SIG-M5 treated with dmso at 0.1 percent for 504 hours (cell line): ENCODE results near the gene GALNTL6.

Experiments
- DNase-seq: peaks from one replicate; lab custom pipeline; 2025; ENCODE audit not compliant: unreplicated experiment; lab: John Stamatoyannopoulos, UW

GALNTL6 gene

DNA sequence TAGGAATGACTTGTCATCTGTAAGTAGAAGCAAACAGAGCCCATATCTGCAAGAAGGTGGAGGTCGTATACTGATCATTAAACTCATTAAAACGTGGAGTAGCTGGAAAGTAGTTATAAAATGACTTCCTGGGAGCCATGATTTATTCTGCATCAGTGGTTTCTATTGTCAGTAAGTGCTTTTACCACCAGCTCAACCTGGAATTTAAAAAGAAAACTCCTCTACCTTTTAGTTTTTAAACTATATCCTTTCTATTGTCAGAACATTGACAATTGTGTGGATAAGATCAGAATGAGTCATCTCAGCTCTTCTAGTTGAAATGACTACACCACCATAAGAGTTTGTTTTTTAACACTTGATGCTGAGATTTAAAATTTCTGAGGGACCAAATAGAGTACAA, 704.2 kb downstream of the GALNTL6 start:
- no peak for DNase-seq

DNA sequence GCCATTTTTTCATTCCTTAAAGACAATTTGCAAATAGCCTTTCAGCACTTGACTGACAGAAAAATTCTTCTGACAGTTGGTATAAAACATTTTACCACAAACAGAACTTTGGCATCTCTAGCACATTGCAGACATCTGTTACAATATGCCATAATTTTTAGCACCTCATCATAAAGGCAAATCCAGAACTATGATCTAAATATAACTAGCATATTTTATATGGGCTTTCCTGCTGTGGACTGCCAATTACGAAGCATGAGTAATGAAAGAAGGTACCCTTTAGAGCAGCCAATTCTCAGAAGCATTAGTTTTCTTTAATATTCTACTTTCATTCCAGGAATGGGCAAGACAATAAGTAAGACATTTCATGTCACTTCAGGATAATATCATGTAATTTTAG, 708.0 kb downstream of the GALNTL6 start:
- DNase-seq = no peak

DNA sequence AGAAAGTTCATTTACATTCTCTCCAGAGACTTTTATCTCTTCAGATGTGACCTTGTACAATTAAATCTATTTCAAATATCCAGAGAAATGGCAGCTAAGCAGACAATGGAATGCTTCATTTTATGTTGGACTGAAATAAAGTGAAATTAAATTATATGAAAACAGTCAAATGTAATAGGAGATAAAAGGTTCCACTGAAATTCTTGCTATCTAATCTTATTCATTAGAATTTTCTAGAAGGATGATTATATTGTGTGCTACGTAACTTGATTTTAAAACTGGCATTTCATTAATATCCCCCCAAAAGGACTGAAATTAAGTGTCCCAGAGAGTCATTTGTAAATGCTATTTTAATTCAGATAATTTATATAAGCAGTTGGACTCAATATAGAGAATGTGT, 708.5 kb downstream of the GALNTL6 start:
- DNase-seq = no peak

DNA sequence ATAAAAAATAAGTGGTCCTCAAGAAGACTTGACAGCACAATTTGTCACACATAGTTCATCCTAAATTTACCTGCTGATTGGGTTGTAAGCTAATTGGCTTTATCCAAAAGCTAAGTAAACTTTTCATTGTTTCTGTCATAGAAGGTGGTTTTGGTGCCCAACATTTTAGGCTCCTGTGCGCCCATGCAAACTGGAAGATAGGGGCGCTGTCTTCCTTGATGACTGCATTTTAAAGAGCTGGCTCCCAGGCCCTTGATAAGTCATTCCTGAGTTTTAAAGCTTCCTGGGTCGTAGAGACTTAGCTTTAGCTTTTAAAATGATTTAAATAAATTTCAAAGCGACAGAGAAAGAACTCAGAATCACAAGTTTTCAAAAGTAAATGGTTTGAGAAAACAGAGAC, 730.0 kb downstream of the GALNTL6 start:
- no peak for DNase-seq

DNA sequence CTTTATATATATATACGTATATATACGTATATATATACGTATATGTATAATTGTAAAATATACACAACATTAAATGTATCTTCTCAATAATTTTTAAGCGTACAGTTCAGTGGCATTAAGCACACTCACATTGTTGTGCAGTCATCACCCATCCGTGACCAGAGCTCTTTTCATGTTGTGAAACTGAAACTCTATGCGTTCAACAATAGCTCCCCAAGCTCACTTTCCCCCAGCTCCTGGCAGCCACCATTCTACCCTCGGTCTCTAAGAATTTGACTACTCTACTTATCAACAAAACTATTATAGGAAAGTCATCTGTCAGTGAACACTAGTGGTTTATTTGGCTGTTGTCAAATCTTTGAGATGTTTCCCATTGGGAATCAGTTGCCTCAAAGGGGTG, 733.6 kb downstream of the GALNTL6 start:
- DNase-seq = no peak

DNA sequence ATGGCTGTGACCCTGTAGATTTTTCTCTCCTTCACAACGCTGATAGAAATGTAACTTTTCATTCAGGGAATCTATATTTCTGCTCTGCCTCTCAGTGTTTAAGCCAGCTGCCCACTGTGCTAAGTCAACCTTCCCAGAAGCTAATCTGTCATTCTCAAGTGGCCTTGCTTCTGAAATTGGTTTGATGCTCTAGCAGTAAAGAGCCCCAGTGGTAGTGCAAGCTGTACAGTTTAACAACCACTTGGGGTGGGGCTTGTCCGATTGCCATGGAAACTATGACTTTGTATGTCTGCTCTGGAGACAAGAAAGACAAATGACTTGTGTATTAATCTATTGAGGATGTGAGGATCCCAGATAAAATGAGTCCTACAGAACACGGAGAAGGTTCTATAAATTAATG, 734.5 kb downstream of the GALNTL6 start:
- DNase-seq = no peak

DNA sequence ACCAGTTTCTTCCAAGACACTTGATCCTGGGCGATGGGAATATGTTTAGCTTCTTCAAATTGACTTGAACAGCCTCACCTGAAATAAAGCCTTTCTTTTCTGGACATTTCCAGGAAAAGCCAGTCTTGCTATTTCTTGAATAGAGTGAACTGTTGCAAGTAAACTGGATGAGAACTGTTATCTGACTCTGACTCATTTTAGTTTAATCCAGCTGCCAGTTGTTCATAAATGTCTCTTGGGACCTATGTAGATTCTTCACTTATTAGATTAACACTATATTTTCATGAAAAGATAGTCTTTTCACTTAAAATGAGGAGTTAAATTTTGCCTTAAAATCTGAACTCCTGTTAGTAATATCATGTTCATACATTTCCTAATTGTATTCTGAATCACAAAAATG, 740.0 kb downstream of the GALNTL6 start:
- no peak for DNase-seq

DNA sequence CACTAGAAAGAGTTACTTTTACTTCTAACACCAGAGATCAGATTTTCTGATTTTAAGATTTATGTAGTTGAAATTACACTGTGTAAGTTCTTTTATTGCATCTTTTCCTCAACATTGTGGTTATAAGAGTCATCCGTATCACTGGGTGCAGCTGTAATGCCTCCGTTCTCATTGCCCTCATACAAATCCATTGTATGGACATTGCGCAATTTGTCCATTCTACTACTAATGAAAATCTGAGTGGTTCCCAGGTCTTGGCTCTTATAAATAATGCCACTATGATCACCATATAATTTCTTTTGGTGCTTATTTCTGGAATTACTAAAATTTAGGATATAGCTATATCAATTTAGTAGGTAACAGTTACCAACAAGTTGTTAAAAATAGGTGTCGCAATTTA, 741.4 kb downstream of the GALNTL6 start:
- DNase-seq = no peak

DNA sequence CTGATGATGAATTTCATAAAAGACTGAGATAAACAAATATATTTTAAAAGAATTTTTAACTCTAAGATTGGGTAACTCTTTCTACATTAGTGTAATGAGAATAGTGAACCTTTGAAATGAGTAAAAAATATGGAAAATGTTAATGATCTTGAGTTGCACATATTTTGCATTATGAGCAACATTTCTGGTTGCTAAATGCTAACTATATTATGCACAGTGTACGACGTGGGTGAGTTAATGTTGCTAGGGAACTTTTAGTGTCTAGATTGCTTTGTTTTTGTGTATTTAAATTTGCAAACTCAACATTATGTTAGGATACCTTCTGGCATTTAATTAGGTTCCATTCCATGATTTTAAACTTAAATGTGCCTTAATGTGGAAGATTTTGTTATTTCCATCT, 742.5 kb downstream of the GALNTL6 start:
- DNase-seq = no peak

DNA sequence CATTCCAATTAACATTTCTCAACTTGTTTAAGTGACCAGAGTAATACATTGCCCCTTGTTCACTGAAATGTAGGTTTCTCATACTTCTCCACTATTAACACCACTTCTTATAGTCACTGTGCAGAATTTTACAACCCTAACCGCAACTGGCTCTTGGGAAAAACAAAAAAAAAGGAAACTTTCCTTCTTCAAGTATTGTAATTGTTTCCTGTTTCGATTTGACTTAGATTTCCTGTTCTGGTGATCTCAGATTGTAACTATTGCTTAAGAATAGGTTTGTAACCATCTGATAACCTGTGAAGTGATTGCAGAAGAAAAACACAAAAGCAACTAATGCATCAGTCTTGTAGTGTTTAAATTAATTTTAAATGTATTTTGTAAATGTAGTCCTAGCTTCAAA, 760.7 kb downstream of the GALNTL6 start:
- peak; percentile 60 for DNase-seq

DNA sequence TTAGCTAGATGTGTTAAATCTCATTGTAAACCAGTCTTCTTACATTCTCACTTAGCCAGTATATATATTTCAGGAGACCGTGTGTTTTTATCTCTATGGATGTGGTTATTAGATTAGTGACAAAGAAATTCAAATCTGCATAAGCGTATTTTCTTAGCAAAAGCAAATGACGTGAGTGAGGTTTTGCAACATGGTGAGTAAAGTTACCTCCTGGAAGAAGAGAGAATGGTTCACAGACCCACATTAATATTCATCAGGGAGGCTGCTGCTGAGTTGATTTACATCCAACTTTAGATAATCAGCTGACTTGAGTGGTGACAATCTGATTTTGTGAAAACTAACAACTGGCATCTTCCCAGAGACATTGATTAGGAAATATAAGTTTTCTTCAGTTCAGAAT, 765.5 kb downstream of the GALNTL6 start:
- no peak for DNase-seq

DNA sequence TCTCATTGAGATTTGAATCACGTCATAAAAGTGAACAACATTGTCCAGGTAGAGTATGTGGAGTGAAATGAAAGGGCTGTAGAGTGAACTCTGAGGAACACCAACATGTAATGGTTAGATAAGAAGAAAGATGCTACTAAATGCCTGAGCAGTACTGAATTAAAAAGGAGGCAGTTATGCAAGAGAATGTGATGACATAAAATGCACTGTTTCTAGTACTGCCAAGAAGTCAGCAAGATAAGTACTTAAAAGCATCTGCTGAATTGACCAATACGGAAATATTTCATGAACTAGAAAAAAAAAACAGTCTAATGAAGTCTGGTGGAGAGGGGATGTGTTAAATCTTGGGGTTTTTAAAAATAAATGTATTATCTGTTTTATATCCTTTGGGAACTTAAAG, 771.6 kb downstream of the GALNTL6 start:
- DNase-seq = no peak

DNA sequence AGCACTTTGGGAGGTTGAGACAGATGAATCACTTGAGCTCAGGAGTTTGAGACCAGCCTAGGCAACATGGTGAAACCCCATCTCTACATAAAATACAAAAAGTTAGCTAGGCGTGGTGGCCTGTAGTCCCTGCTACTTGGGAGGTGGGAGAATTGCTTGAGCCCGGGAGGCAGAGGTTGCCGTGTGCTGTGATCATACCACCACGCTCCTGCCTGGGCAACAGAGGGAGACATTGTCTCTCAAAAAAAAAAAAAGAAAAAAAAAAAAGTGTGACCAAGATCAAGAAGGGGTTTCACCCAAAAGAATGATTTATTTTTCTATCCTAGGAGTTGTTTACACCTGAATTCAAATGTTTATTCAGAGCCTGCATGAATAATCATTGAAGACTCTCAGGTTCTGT, 783.0 kb downstream of the GALNTL6 start:
- no peak for DNase-seq

DNA sequence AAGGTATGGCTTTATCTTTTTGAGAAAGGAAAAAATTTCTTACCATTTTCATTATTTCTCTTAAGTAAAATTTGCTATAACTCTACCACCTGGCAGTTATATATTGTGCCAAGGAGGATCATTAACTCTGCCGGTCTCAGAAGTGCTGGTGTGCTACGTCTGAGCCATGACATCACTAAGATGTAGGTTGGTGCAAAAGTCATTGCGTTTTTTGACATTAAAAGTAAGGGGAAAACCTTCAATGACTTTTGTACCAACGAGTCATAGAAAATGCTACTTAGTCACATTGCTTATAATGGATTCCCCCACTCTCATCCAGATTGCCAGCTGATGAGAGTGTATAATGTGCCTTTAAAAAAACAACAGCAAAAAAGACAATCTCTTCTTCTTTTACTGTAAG, 786.4 kb downstream of the GALNTL6 start:
- DNase-seq = no peak

DNA sequence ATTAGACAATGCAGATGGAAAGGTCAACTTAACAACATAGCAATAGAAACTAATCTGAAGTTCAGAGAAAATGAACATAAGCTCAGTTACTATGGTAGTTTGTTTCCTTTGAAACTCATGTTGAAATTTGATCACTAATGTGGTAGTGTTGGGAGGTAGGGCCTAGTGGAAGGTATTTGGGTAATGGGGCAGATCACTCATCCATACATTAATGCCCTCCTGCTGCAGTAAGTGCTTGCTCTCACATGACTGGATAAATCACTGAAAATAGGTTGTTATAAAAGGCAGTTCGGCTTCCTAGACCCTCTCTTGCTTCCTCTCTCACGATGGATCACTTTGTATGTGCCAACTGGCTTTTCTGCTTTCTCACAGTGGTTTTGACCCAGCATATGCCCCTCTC, 788.0 kb downstream of the GALNTL6 start:
- DNase-seq = no peak

DNA sequence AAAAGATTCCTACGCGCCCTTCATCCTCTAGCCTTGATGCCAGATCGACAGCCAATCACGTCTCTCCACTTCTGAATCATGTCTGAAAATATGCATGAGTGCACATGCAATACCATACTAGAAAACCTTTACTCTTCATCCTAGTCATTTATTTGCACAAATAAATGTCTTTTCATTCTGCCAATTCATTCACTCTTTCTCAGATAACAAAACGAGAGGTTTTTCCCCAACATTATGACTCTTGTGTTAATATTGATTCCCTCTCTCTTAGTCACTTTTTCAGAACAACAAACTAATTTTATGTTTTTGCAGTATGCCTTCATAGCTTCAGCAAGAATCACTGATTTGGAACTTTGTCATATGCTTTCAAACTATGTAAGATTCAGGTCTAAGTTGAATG, 806.0 kb downstream of the GALNTL6 start:
- DNase-seq = no peak

DNA sequence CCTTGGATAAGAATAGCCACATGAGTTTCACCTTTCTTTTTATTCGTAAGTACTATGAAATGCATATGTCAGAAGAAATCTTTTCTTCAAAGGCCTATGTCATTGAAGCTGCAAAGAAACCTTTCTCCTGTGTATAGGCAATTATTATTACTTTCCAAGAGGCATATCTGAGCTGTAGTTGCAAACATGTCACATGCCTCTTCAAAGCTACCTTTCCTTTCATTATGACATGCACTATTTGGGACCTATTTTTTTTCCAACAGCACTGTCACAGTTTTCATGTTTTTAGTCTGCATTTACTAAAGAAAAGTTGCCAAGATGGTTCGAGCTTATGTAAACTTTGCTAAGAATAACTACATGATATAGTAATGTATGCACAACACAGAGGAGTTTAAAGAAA, 806.6 kb downstream of the GALNTL6 start:
- DNase-seq = no peak

DNA sequence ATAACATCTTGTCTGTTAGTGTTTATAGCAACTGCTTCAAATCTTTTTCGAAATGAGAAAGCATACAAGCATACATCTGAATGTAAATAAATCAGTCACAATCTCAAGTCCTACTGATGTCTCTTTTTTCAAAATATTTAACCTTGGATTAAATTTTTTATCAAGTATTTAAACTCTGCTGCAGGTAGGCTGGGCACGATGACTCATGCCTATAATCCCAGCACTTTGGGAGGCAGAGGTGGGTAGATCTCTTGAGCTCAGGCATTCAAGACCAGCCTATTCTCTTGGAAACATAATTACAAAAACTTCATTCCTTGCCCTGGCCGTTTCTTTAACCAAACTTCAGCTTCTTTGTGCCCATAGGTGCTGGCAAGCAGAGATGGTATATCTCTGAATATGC, 815.1 kb downstream of the GALNTL6 start:
- no peak for DNase-seq

DNA sequence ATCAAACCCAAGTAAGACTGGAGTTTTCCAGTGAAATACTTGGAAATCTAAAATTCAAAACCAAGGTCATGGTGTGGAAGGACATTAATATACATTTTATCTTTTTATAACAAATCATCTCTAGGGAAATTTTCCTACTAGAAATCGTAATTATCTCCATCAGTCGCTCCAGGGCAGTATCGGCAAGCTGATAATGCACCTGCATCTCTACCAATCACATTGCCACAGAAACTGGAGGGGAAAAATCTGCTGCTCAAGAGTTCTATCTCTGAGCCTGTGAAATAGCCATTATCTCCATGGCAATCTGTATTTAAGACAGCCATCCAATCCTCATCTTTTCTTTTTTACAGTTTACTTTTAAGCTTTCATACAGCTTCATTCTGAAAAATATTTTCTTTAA, 817.1 kb downstream of the GALNTL6 start:
- no peak for DNase-seq

DNA sequence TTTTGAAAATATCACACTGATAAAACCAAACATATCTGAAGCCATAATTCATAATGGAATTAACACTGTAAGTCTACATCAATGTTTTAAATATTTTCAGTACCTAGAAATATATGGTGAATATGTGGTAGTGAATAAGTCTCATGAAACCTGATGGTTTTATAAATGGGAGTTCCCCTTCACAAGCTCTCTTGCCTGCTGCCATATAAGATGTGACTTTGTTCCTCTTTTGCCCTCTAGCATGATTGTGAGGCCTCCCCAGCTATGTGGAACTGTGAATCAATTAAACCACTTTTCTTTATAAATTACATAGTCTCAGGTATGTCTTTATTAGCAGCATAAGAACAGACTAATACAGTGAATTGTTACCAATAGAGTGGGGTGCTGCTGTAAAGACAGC, 818.6 kb downstream of the GALNTL6 start:
- DNase-seq = no peak

DNA sequence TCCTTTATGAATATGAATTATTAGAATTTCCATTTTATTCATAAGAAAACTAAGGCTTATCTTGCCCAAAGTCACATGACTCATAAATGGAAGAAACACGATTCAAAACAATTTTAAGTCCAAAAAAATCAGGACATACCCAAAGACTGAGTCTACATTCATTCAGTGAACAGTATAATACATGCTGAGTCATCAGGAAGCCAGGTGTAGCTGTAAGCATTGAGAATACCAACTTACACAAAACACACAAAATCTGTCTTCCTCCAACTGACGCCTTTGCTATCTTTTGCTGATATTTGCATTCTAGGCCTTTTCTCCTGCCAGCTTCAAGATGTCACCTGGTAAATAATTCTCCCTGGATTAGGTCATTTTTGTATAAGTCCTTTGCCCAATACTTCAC, 835.3 kb downstream of the GALNTL6 start:
- no peak for DNase-seq

DNA sequence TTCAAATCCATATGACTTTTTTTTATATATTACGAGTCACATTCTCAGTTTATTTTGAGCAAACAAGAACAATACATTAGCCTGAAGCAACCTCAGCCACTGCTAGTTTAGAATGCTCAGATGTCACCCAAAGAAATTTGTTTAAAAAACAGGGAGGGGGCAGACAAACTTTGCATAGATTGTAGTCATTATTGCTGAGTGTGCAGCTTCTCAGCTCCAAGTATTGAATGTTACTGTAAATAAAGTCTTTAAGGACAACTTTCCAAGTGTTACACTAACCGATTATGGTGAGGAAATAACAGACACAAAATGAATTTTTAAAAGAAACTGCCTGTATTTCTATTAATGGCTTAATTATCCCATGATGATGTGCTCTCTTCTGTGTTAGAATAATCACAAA, 835.9 kb downstream of the GALNTL6 start:
- DNase-seq = no peak

DNA sequence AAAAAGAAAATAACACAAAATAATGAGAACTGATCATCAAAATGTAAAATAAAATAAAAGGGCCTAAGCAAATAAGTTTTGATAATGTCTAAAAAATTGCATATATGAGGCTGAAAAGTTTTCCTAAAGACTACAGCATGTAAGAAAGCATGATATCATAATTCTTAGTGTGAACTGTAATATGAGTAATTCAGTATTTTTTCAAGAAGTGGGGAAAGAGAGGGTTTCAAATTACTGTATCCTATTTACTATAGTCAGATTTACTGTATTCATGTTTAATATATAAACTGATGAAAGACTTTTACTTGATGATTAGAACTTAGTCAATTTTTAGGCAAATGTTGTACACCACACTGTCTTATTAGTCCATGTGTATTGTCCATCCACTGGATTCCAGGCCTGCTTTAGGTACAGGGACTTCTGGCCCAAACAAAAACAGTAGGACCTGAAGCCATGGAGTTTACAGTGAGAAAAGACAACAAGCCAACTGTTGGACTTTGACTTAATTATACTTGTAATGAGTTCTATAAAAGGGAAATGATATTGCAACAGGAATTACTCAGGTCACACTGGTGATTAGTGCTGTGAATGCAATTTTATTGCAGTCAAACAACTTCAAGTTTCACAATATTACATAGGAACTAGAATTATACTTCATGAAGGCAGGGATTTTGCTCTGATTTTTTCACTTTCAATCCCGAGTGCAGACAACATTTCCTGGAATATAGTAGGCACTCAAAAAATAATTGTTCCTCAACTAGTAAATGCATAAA, 837.7 kb downstream of the GALNTL6 start:
- DNase-seq = no peak

DNA sequence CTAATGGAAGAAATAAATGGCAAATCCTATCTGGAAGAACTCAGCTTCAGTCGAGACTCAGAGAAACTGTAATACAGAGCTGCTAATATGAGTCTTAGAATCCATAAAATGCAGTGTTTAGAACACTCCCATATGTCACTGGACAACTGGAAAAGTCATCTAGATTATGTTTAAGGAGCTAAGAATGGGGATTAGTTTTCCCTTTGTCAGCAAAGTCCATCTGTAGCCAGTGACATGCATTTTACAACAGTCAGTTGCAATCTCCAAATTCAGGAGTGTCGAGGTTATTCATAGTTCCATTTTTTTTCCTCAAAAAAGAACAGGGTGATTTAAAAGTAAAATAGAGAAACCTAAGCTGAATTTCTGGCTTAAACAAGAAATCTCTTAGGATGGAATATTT, 838.8 kb downstream of the GALNTL6 start:
- no peak for DNase-seq
